GM12878 (cell line): ENCODE results near the gene PSMC3.

ENCODE experiments used
- CHD2 ChIP-seq: IDR thresholded peaks from 2 replicates; pipeline ENCODE4 v1.6.1; 2011; ENCODE audit warnings: low read depth, low read length, improper control_type of control experiment, borderline replicate concordance
- GABPA ChIP-seq: IDR thresholded peaks from 2 replicates; pipeline ENCODE4 v1.6.1; 2014; ENCODE audit warnings: antibody characterized with exemption, low read depth, mild to moderate bottlenecking, inconsistent platforms
- KDM1A ChIP-seq: fragments of 200-600 bp; sonication (generic); IDR thresholded peaks from 2 replicates; pipeline ENCODE4 v1.6.1; 2016; ENCODE audit warnings: borderline replicate concordance
- SIN3A ChIP-seq: IDR thresholded peaks from 2 replicates; pipeline ENCODE4 v1.6.1; 2012; ENCODE audit warnings: low read depth, low read length, improper control_type of control experiment
- TF ChIP-seq, protein P1 (sequence below), 3 experiments: IDR thresholded peaks in 2 of 3; conservative IDR thresholded peaks in 1 of 3; 2 replicates each; pipeline ENCODE4 v1.5.1; 2011; ENCODE audit warnings: low read depth in 3 of 3, low read length in 3 of 3, mild to moderate bottlenecking in 3 of 3, control low read depth in 2 of 3, moderate library complexity in 2 of 3, inconsistent platforms in 1 of 3, mixed read lengths in 1 of 3; ENCODE audit not compliant: control insufficient read depth in 2 of 3, insufficient read depth in 1 of 3; ENCODE audit errors: extremely low read depth in 1 of 3

GRCh38 chr11:47392546-47393162 lies 33.6 kb downstream of the PSMC3 start:
- TF ChIP-seq KDM1A (no peak), SIN3A (no peak), GABPA (no peak), CHD2 (no peak)
- TF ChIP-seq, protein P1, sequence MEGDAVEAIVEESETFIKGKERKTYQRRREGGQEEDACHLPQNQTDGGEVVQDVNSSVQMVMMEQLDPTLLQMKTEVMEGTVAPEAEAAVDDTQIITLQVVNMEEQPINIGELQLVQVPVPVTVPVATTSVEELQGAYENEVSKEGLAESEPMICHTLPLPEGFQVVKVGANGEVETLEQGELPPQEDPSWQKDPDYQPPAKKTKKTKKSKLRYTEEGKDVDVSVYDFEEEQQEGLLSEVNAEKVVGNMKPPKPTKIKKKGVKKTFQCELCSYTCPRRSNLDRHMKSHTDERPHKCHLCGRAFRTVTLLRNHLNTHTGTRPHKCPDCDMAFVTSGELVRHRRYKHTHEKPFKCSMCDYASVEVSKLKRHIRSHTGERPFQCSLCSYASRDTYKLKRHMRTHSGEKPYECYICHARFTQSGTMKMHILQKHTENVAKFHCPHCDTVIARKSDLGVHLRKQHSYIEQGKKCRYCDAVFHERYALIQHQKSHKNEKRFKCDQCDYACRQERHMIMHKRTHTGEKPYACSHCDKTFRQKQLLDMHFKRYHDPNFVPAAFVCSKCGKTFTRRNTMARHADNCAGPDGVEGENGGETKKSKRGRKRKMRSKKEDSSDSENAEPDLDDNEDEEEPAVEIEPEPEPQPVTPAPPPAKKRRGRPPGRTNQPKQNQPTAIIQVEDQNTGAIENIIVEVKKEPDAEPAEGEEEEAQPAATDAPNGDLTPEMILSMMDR (IDR thresholded peaks at IDR 0.05 in 2 of 3, conservative IDR thresholded peaks at IDR 0.05 in 1 of 3; ENCODE audit: control insufficient read depth in 2 of 3, extremely low read depth in 1 of 3, insufficient read depth in 1 of 3, low read depth in 3 of 3, low read length in 3 of 3): no peak
